NCI-H2171 treated with DMSO at 0.1 percent for 48 hours (cell line): ENCODE data around the gene BTBD19.
A peak's percentile ranks its signal among the peaks of the same experiment; 100 is the strongest.
"Not testable (repeated sequence)": the region's sequence is repeated elsewhere in the genome, so short reads cannot be mapped to it uniquely, and the experiment has no call there.

Experiments
- DNase-seq: peaks from one replicate; lab custom pipeline; 2025; lab: John Stamatoyannopoulos, UW

The BTBD19 gene

GRCh38 chr1:44808938-44809917, 905 bp downstream of the BTBD19 start:
- DNase-seq, result no peak

GRCh38 chr1:44810101-44810761, 1.9 kb downstream of the BTBD19 start:
- no peak for DNase-seq

GRCh38 chr1:44810762-44811105, 2.4 kb downstream of the BTBD19 start:
- not testable (repeated sequence) for DNase-seq

GRCh38 chr1:44811234-44811633, 2.9 kb downstream of the BTBD19 start:
- DNase-seq, result no peak

- DNase-seq, result no peak
These were observed 4.7 kb downstream of the BTBD19 start for GRCh38 chr1:44812822-44813543.

GRCh38 chr1:44815926-44816325, 7.6 kb downstream of the BTBD19 start:
- DNase-seq, result not testable (repeated sequence)

GRCh38 chr1:44817307-44817706, 9.0 kb downstream of the BTBD19 start:
- DNase-seq, result no peak

GRCh38 chr1:44817771-44818495, 9.6 kb downstream of the BTBD19 start:
- no peak for DNase-seq

GRCh38 chr1:44819196-44819607, 10.9 kb downstream of the BTBD19 start:
- DNase-seq, result no peak

- peak; percentile 82 for DNase-seq
These were observed 11.4 kb downstream of the BTBD19 start for GRCh38 chr1:44819608-44820327.

GRCh38 chr1:44820328-44821239, 12.3 kb downstream of the BTBD19 start:
- DNase-seq, result no peak

GRCh38 chr1:44821240-44821715, 13.0 kb downstream of the BTBD19 start:
- DNase-seq, result no peak

GRCh38 chr1:44822131-44822701, 13.9 kb downstream of the BTBD19 start:
- no peak for DNase-seq

GRCh38 chr1:44822981-44823451, 14.7 kb downstream of the BTBD19 start:
- no peak for DNase-seq

- DNase-seq, result not testable (repeated sequence)
These were observed 16.1 kb downstream of the BTBD19 start for GRCh38 chr1:44824392-44824791.

GRCh38 chr1:44826375-44827196, 18.3 kb downstream of the BTBD19 start:
- DNase-seq, result no peak

- DNase-seq, result no peak
These were observed 19.1 kb downstream of the BTBD19 start for GRCh38 chr1:44827197-44828002.
